NCI-H2196 (cell line): Measurements from ENCODE around the gene ARFGAP1.

Experiments used
- DNase-seq: peaks from one replicate; lab custom pipeline; 2025; ENCODE audit not compliant: unreplicated experiment; lab: John Stamatoyannopoulos, UW

The ARFGAP1 gene

DNA sequence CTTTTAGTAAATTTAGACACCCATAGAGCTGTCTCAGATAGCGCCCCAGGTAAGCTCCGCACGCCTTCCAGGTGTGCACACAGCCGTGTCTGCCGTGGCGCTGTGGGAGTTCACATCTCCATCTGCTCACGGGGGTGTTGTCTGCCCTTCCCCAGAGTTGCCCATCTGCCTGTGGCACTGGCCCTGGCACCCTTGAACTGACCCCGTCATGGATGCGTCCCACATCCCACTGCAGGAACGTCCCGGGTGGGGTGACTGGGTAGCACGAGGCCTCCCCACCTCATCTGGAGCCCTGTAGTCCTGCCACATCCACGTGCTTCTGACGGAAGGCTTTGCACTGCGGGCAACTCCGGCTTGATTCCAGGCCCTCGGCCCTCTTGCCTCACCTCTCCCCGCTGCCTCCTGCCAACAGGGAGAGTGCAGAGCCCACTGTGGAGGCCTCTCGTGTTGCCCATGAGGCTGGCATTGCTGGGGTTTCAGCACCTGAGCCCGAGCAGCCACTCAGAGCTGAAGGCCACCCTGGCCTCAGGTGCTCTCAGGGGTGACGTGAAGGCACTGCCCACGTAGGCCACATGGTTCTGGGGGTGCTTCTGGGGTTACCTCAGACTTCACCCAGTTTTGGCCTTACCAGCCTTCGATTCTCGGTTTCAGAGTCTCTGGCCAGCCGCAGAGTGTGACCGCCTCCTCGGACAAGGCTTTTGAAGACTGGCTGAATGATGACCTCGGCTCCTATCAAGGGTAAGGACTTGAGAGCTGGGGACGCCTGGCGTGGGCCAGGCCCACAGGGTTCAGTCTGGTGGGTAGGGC is 5.1 kb downstream of the ARFGAP1 start:
- DNase-seq, result no peak

DNA sequence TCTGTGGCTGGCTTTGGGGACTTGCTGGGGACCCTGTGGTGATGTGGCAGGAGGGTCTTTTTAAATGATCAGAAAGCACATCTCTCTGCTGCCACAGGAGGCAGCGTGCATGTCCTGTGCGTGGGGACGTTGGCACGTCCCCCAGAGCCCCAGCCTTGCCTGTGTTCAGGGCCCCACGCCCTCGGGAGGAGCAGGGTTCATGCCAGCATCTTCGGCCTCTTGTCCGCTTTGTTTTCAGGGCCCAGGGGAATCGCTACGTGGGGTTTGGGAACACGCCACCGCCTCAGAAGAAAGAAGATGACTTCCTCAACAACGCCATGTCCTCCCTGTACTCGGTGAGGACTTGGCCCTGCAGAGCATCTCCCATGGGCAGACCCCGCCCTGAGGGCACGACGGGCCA is 6.0 kb downstream of the ARFGAP1 start:
- DNase-seq, result no peak

DNA sequence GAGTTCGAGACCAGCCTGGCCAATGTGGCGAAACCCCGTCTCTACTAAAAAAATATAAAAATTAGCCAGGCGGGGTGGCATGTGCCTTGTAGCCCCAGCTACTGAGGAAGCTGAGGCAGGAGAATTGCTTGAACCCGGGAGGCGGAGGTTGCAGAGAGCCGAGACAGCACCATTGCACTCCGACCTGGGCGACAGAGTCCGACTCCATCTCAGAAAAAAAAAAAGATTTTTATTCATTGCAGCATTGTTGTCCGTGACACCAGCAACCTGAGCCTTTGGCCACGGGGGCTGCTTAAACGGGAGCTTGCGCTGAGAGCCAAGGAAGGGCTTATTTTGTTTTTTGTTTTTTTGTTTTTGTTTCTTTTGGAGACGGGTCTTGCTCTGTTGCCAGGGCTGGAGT is 7.3 kb downstream of the ARFGAP1 start:
- DNase-seq, result no peak

DNA sequence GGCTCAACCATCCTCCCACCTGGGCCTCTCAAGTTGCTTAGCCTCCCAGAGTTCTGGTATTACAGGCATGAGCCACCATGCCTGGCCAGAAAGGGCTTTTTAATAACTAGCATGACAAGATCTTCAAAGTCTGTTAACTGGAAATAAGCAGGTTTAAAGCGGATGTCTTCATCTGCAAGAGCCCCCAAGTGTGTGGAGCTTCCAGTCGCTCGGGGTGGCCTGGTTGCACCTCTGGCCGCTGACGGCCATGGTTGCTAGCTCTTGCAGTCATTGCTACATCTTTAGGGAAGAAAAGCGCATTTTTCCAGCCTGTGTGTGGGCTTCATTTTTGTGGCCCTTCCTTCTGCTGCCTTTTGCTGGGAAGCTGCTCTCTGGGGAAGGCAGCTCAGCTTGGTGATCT is 7.8 kb downstream of the ARFGAP1 start:
- DNase-seq, result no peak

DNA sequence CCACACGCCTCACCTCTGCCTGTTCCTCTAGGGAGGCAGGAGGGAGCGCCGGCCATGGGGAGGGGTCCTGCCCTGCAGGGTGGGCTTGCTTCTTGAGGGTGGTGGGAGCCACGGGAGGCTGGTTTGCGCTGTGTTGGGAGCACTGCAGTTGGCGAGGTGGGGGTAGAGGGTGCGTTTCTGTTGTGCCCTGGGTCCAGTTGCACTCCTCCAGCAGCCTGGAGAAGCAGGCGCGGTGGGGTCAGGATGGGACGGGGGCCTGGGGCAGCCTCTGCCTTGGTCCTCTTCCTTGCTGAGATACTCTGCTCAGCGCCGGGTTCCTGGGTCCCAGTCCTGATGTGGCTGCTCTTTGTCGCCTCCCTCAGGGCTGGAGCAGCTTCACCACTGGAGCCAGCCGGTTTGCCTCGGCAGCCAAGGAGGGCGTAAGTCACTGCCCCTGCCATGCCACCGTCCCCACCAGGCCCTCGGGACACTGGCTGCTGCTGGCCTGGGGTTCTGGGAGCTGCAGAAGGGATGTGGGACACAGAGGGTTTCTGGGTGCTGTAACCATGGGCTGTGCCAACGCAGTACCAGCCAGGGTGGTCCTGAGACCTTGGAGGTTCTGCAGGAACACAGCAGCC is 8.4 kb downstream of the ARFGAP1 start:
- DNase-seq, result peak; percentile 25

DNA sequence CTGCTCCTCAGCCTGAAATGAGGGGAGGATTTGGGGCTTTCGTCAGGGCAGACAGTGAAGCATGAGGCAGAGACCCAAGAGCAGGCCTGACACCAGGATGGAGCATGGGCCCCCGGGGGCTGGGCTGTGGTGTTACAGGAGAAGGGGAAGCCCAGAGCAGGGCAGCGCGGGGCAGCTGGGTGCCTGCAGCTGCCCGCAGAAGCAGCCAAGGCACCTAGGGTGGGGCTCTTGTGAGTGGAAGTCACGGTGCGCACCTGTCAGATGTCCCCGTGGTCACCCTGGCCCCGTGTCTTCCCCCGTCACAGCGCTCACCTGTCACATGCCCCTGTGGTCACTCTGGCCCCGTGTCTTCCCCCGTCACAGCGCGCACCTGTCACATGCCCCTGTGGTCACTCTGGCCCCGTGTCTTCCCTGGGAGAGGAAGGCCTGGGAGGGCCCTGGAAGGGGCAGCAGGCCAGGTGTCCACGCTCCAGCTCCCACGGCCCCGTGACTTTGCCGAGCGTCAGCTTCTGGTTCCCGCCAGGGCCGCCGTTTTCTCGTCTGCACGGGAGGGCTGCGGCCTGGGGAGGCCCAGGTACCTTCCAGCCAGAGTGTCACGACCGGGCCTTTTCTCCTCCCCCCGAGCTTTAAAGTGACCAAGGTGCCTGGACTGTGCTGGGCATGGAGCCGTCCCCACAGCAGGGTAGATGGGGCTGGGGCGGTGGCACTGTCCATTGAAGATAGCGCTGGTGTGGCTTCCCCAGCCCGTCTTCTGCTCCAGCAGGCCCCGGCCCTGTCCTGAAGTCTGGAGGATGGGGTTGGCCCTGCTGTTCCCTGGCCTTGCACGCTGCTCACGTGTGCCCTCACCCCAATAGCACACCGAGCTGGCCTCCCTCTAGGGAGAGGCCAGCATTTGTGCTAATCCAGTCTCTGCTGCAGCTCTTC is 9.4 kb downstream of the ARFGAP1 start:
- DNase-seq, result no peak

DNA sequence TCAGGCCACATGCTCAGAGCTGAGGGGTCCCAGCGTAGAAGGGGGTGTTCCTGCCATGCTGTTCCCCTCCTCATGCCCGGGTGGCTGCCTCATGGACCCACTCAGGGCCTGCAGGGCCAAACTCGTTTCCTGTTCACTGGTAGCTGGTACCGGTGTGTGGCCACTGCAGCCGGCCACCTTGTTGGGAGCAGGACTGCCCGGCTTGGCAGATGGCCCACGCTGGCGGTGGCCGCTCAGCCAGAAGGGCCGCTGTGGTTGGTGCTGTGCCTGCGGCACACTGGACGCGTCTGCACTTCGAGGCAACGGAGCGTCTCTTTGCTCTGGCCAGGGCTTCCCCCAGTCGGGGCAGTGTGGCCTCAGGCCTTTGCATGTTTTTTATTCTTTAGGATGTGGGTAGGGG is 10.3 kb downstream of the ARFGAP1 start:
- DNase-seq, result no peak

DNA sequence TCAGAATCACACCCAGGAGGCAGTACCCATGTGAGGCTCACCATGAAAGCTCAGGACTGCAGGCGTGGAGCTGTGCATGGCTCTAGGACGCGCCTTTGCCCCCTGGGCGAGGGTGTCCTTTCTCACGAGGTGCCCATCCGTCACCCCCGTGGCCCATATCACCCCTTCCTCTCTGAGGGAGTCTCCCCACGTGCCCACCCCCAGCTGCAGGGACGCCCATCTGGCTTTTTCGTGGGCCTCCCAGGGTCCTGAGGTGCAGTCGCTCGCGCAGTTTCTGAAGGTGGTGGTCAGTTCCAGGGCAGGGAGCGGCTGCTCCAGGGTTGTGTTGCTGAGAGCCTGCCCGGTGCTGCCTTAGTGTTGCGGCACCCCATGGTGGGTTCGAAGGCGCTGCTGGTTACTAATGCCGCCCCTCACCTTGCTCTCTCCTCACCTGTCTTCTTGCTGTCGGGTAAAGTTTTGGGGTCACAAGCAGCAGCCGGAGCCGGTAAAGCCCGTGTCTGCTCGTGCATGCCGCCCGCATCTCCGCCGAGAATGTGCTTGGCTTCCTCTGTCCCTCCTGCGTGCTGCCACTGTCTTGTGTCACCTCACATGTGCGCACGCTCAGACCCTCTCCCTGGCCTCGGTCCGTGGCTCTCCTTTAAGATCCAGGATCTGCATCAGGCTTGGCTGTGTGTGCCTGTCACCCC is 10.9 kb downstream of the ARFGAP1 start:
- DNase-seq, result no peak

DNA sequence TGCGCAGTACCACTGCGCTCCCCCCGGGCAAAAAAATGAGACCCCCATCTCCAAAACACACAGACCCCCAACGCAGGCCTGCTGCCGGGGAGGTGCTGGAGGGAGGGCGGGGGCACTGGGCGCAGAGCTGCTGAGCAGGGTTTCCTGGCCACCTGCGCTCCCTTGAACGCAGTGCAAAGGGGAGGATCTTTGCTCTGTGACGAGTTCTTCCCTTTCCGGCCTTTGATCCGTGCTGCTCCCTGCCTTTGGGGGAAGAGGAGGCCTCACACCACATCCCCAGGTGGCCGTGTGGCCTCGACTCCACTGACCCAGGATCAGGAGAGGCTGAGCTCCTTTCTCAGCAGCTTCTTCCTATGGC is 11.4 kb downstream of the ARFGAP1 start:
- DNase-seq, result no peak

DNA sequence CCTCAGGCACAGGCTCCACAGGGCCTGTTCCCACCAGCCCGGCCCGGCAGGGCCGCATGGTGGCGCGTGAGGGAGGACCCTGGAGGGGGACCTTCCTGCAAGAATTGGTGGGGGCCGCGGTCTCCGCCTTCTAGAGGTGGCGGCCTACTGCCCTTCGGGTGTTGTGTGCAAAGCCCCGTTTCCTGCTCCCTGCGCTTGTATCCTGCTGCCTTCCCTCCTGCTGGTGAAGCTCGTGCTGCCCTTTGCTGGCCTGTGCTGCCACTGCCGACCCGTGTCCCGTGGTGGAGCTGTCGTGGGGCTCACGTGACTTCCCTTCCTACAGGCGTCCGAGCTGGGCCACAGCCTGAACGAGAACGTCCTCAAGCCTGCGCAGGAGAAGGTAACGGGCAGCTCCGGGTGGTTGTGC is 11.9 kb downstream of the ARFGAP1 start:
- no peak for DNase-seq

DNA sequence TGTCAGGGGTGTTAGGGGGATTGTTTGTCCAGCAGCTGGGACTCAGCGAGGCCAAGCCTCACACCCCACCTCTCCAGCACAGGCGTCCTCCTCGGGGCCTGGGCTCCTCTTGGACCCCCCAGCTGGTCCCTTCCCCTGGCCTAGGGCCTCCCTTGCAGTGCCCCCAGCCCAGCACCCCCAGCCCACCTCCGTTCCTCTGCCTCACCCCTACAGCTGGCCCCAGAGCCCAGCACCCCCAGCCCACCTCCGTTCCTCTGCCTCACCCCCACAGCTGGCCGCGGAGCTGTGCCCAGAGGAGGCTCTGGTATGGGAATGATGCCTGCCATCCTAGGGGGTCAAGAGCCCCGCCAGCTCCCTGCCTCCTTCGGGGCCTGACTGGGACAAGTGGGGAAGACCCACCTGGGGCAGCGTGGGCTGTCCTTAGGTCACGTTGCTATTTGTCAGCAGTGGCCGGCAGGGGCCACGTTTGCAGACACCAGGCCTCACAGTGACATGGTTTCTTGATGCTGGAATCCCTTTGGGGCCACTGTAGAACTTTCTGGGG is 12.4 kb downstream of the ARFGAP1 start:
- DNase-seq, result no peak

DNA sequence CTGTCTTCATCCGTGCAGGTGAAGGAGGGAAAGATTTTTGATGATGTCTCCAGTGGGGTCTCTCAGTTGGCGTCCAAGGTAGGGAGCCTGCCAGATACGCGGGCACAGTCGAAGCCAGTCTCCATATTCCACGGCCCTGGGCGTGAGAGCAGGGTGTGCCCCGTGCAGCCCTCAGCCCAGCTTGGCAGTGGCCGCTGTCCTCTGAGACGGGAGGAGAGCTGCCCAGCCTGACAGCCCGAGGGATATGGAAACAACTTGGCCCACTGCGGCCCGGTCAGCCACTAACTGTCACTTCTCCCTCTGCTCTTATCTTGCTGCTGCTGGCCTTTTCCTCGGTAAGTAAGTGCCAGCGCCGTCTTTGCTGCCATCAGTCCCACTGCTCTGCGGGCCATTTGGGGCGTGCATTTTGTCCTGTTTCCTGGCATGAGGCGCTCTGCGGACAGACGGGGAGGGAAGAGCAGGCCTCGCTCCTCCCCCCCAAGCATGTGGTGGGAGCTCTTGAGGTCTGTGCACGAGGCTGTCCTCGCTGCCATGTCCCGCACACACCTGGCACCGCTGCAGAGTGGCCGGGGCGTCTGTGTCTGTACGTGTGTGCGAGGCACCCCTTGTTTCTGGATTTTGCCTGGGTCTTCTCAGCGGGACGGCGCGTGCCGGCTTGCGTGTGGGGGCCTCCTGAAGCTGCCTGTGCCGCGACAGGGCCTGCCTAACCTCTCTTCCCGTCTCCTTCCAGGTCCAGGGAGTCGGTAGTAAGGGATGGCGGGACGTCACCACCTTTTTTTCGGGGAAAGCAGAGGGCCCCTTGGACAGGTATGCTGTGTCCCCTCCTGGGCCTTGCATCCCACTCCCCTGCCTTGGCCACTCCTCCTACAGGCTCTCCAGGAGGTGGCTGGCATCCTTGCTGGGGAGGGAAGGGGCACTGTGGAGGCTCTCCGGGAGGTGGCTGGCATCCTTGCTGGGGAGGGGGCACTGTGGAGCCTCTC is 13.3 kb downstream of the ARFGAP1 start:
- DNase-seq, result no peak

DNA sequence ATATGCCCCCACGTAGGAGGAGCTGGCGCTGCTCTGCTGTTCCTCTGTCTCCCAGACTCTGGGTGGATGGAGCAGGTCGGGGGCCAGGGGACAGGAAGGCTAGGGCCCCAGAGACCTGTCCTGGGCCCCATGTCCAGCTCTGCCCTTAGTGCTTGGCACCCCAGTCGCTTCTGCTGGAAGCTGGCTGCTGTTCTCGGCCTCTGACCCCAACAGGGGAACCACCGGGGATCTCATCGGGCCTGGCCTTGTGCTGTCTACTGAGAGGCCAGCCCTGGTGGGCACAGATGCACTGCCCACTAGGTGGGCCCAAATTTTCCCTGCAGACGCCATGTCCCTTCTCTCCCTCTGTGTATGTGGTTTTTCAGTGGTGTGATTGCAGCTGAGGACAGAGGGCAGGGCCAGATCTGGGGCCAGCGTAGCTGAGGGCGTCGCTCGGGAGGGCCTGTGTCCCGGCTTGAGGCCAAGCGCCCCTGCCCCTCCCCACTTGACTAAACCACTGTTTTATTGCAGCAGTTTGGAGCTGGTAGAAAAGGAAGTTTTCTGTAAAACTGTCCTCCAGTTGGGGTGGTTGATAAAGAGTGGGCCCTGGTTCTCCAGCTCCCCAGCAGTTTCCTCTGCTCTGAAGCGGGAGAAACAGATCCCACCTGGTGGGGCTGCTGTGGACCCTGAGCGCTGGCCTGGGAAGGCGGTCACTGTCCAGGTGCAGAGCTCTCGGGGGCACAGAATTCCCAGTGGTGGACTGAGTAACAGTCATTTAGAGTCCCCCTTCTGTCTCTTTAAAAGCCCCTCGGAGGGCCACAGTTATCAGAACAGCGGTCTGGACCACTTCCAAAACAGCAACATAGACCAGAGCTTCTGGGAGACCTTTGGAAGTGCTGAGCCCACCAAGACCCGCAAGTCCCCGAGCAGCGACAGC is 14.4 kb downstream of the ARFGAP1 start:
- DNase-seq, result no peak

DNA sequence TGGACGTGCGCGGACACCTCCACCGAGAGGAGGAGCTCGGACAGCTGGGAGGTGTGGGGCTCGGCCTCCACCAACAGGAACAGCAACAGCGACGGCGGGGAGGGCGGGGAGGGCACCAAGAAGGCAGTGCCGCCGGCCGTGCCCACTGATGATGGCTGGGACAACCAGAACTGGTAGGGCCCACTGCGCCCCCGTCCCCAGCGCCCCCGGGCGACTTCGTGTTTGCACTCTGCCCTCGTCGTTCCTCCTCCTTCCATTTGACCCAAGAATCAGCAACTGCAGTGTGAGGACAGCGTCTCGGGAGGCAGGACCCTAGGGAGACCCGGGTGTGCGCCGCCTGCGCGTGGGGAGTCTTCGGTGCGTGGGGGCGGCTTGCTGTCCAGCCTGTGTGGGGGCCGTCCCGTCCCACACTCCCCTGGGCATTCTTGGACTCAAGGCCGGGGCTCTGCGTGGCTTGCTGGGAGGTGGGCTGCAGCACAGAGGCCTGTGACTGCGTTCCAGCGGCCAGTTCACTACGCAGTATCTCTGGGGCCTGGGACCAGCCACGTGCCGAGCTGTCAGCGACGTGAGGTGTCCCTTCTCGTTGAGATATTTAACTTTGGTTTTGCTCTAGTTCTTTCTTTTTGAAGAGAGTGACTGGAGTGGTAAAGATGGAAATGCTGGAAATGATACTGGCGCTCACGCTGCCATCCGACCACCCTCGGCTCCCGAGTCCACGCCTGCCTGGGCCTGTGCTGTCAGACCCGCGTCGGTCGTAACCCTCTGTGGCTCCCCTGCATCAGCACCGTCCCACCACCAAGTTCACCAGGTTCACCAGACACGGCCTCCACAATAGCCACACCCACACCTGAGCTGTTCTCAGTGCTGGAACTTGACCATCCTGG is 15.3 kb downstream of the ARFGAP1 start:
- no peak for DNase-seq

DNA sequence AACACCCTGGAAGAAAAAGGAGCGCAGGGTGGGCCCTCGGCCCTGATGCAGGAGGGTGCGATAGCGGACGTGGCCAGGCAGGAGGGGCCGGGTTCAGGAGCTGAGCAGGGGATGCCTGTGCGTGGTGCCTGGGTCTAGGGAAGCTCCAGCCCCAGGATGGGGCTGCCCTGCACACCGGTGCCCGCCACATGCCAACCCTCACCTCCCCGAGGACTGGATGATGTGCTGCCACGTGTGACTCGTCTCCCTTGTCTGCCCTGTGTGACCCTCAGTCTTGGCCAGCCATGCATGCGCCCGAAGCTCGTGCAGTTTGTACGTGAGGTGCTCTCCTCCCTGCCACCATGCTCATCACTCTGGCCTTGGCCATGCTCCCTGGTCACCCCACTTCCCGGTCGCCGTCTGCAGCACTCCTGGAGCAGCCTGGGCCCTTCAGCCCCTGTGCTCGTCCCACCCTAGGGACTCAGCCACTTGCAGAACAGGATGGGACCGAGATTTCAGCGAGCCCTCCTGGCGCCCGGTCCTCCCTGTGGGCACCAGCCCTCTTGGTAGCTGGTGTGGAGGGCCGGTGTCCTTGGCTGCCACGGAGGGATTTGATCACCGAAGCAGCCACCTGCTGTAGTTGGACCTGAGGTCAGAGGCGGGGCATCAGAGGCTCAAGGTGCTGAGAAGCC is 16.1 kb downstream of the ARFGAP1 start:
- DNase-seq, result no peak

DNA sequence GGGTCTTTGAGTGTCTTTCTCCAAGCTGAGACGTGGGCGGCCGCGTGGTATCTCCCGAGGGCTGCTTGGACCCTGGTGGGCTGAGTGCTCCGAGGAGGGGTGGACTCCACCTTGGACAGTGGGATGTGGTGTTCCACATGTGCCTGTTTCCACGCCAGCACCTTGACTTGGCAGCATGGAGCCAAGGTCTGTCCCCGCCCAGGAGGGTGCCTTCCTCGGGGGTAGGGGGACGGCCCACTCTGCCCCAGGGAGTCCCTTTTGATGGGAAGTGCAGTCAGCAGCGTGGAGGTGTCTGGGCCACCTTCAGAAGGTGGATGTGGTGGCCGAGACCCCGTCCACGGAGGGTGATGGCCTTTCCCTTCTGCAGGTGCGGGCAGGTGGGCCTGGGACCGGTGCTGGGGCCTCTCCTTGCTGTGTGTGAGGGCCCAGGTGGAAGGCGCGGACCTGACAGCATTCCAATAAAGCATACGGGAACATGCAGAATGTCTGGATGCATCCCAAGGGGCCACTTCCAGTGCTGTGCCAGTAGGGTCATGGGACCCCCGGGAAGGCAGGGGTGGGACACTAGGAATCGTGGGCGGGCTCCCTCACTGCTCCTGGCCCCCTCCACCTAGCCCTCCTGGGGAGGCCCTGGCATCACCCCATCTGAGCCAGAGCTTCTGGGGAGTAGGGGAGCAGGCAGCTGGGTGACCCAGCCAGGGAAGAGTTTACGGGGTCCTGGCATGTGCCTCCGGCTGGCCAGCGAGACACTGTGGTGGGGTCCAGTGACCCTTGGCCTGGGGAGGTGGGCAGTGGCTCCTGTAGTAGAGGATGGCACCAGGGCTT is 16.9 kb downstream of the ARFGAP1 start:
- DNase-seq, result no peak
